ENCODE measurements around the gene MESP1.

The MESP1 gene

GRCh38 chr15:89758283-89758682 is 7.2 kb upstream of the MESP1 start:
- no peak for TF ChIP-seq CTCF (IDR thresholded peaks at IDR 0.05; ENCODE audit: insufficient read depth, low read depth, low read length, missing control alignments)
- DNase-seq (ENCODE audit: low read depth): no peak
- H3K4me3 ChIP-seq (ENCODE audit: low read depth, low read length): no peak overlapping the region

- no peak for DNase-seq (ENCODE audit: low read depth)
- no peak overlapping the region for H3K4me3 ChIP-seq (ENCODE audit: low read depth, low read length)
- TF ChIP-seq CTCF (IDR thresholded peaks at IDR 0.05; ENCODE audit: insufficient read depth, low read depth, low read length, missing control alignments): no peak
Measured at GRCh38 chr15:89756897-89757296, 5.8 kb upstream of the MESP1 start.

- no peak for TF ChIP-seq CTCF (IDR thresholded peaks at IDR 0.05; ENCODE audit: insufficient read depth, low read depth, low read length, missing control alignments)
- no peak overlapping the region for H3K4me3 ChIP-seq (ENCODE audit: low read depth, low read length)
- no peak for DNase-seq (ENCODE audit: low read depth)
Measured at GRCh38 chr15:89755701-89756100, 4.7 kb upstream of the MESP1 start.

GRCh38 chr15:89754361-89755154 is 3.5 kb upstream of the MESP1 start:
- no peak for DNase-seq (ENCODE audit: low read depth)

GRCh38 chr15:89753855-89754254 is 2.8 kb upstream of the MESP1 start:
- H3K4me3 ChIP-seq (ENCODE audit: low read depth, low read length): no peak overlapping the region
- no peak for TF ChIP-seq CTCF (IDR thresholded peaks at IDR 0.05; ENCODE audit: insufficient read depth, low read depth, low read length, missing control alignments)
- no peak for DNase-seq (ENCODE audit: low read depth)

More at GRCh38 chr15:89754361-89755154, 3.5 kb upstream of the MESP1 start:
- no peak overlapping the region for H3K4me3 ChIP-seq (ENCODE audit: low read depth, low read length)
- no peak for TF ChIP-seq CTCF (IDR thresholded peaks at IDR 0.05; ENCODE audit: insufficient read depth, low read depth, low read length, missing control alignments)

GRCh38 chr15:89751748-89752147 is 699 bp upstream of the MESP1 start:
- TF ChIP-seq CTCF (IDR thresholded peaks at IDR 0.05; ENCODE audit: insufficient read depth, low read depth, low read length, missing control alignments): no peak
- DNase-seq (ENCODE audit: low read depth): no peak
- no peak overlapping the region for H3K4me3 ChIP-seq (ENCODE audit: low read depth, low read length)
